ENCODE data around the gene MAPKAPK5. TPM values are rescaled to one million over a fixed set of nuclear protein-coding genes. Genes with fewer than 3 reads are reported as not detected.
"Not testable (repeated sequence)": the region's sequence is repeated elsewhere in the genome, so short reads cannot be mapped to it uniquely, and the experiment has no call there.

Gene MAPKAPK5
- polyA plus RNA-seq, 2 donors = 10.2 to 18.2 TPM

- 73% methylated on average over 2 of the region's 2 CpGs for WGBS, 2 donors
- H3K9me3 ChIP-seq (ENCODE audit: control insufficient read depth in 2 of 2, insufficient read depth in 1 of 2, low read depth in 1 of 2, low read length in 1 of 2) = no peaks in the 10 kb centered on the region
- H3K27me3 ChIP-seq (ENCODE audit: control insufficient read depth in 1 of 2, insufficient read depth in 2 of 2, low read length in 2 of 2) = no peaks in the 10 kb centered on the region
- H3K4me1 ChIP-seq (ENCODE audit: control insufficient read depth in 2 of 2, insufficient read depth in 2 of 2, low read length in 1 of 2) = no peaks in the 10 kb centered on the region
- H3K4me3 ChIP-seq (ENCODE audit: low read depth in 1 of 2, low read length in 2 of 2) = no peak overlapping the region
- H3K36me3 ChIP-seq (ENCODE audit: control insufficient read depth in 2 of 2, insufficient read depth in 2 of 2, low read length in 1 of 2) = no peaks in the 10 kb centered on the region
- no peak overlapping the region for H3K27ac ChIP-seq (ENCODE audit: low read depth in 2 of 2, low read length in 1 of 2)
Measured at GRCh38 chr12:111826992-111827391, 15.0 kb upstream of the MAPKAPK5 start.

- Histone ChIP-seq H3K9me3 (ENCODE audit: control insufficient read depth in 2 of 2, insufficient read depth in 1 of 2, low read depth in 1 of 2, low read length in 1 of 2) (no peaks in the 10 kb centered on the region), H3K4me3 (ENCODE audit: low read depth in 1 of 2, low read length in 2 of 2) (no peak overlapping the region), H3K27me3 (ENCODE audit: control insufficient read depth in 1 of 2, insufficient read depth in 2 of 2, low read length in 2 of 2) (no peaks in the 10 kb centered on the region), H3K36me3 (ENCODE audit: control insufficient read depth in 2 of 2, insufficient read depth in 2 of 2, low read length in 1 of 2) (no peaks in the 10 kb centered on the region), H3K4me1 (ENCODE audit: control insufficient read depth in 2 of 2, insufficient read depth in 2 of 2, low read length in 1 of 2) (no peaks in the 10 kb centered on the region), H3K27ac (ENCODE audit: low read depth in 2 of 2, low read length in 1 of 2) (no peak overlapping the region)
- 72 to 74% methylated on average over 4 of the region's 4 CpGs for WGBS, 2 donors
Measured at GRCh38 chr12:111827907-111828306, 14.1 kb upstream of the MAPKAPK5 start.

GRCh38 chr12:111828338-111828979 is 13.6 kb upstream of the MAPKAPK5 start:
- WGBS, 2 donors = 84 to 87% methylated on average over 8 of the region's 8 CpGs
- H3K4me3 ChIP-seq (ENCODE audit: low read depth in 1 of 2, low read length in 2 of 2) = no peak overlapping the region
- no peaks in the 10 kb centered on the region for H3K36me3 ChIP-seq (ENCODE audit: control insufficient read depth in 2 of 2, insufficient read depth in 2 of 2, low read length in 1 of 2)
- H3K27me3 ChIP-seq (ENCODE audit: control insufficient read depth in 1 of 2, insufficient read depth in 2 of 2, low read length in 2 of 2) = no peaks in the 10 kb centered on the region
- H3K9me3 ChIP-seq (ENCODE audit: control insufficient read depth in 2 of 2, insufficient read depth in 1 of 2, low read depth in 1 of 2, low read length in 1 of 2) = no peaks in the 10 kb centered on the region
- no peak overlapping the region for H3K27ac ChIP-seq (ENCODE audit: low read depth in 2 of 2, low read length in 1 of 2)
- no peaks in the 10 kb centered on the region for H3K4me1 ChIP-seq (ENCODE audit: control insufficient read depth in 2 of 2, insufficient read depth in 2 of 2, low read length in 1 of 2)

GRCh38 chr12:111829635-111830034 is 12.4 kb upstream of the MAPKAPK5 start:
- H3K9me3 ChIP-seq (ENCODE audit: control insufficient read depth in 2 of 2, insufficient read depth in 1 of 2, low read depth in 1 of 2, low read length in 1 of 2); H3K27ac ChIP-seq (ENCODE audit: low read depth in 2 of 2, low read length in 1 of 2); H3K4me1 ChIP-seq (ENCODE audit: control insufficient read depth in 2 of 2, insufficient read depth in 2 of 2, low read length in 1 of 2); H3K27me3 ChIP-seq (ENCODE audit: control insufficient read depth in 1 of 2, insufficient read depth in 2 of 2, low read length in 2 of 2); H3K36me3 ChIP-seq (ENCODE audit: control insufficient read depth in 2 of 2, insufficient read depth in 2 of 2, low read length in 1 of 2); H3K4me3 ChIP-seq (ENCODE audit: low read depth in 1 of 2, low read length in 2 of 2): not testable (repeated sequence)
- WGBS, 2 donors = 83 to 89% methylated on average over 3 of the region's 3 CpGs

- H3K36me3 ChIP-seq (ENCODE audit: control insufficient read depth in 2 of 2, insufficient read depth in 2 of 2, low read length in 1 of 2); H3K27ac ChIP-seq (ENCODE audit: low read depth in 2 of 2, low read length in 1 of 2); H3K27me3 ChIP-seq (ENCODE audit: control insufficient read depth in 1 of 2, insufficient read depth in 2 of 2, low read length in 2 of 2); H3K9me3 ChIP-seq (ENCODE audit: control insufficient read depth in 2 of 2, insufficient read depth in 1 of 2, low read depth in 1 of 2, low read length in 1 of 2); H3K4me1 ChIP-seq (ENCODE audit: control insufficient read depth in 2 of 2, insufficient read depth in 2 of 2, low read length in 1 of 2); H3K4me3 ChIP-seq (ENCODE audit: low read depth in 1 of 2, low read length in 2 of 2): not testable (repeated sequence)
- 72% methylated on average over 22 of the region's 22 CpGs for WGBS, 2 donors
Measured at GRCh38 chr12:111834740-111835386, 7.2 kb upstream of the MAPKAPK5 start.

GRCh38 chr12:111835531-111836181 is 6.4 kb upstream of the MAPKAPK5 start:
- not testable (repeated sequence) for H3K4me3 ChIP-seq (ENCODE audit: low read depth in 1 of 2, low read length in 2 of 2); H3K9me3 ChIP-seq (ENCODE audit: control insufficient read depth in 2 of 2, insufficient read depth in 1 of 2, low read depth in 1 of 2, low read length in 1 of 2); H3K27me3 ChIP-seq (ENCODE audit: control insufficient read depth in 1 of 2, insufficient read depth in 2 of 2, low read length in 2 of 2); H3K36me3 ChIP-seq (ENCODE audit: control insufficient read depth in 2 of 2, insufficient read depth in 2 of 2, low read length in 1 of 2); H3K4me1 ChIP-seq (ENCODE audit: control insufficient read depth in 2 of 2, insufficient read depth in 2 of 2, low read length in 1 of 2); H3K27ac ChIP-seq (ENCODE audit: low read depth in 2 of 2, low read length in 1 of 2)
- 95 to 96% methylated on average over 28 of the region's 28 CpGs for WGBS, 2 donors

- no peak overlapping the region for H3K4me3 ChIP-seq (ENCODE audit: low read depth in 1 of 2, low read length in 2 of 2)
- no peak overlapping the region for H3K27ac ChIP-seq (ENCODE audit: low read depth in 2 of 2, low read length in 1 of 2)
- 91 to 93% methylated on average over 3 of the region's 3 CpGs for WGBS, 2 donors
- H3K36me3 ChIP-seq (ENCODE audit: control insufficient read depth in 2 of 2, insufficient read depth in 2 of 2, low read length in 1 of 2) = peaks cover 2 to 3% of the 10 kb centered on the region in 2 donors
- peaks cover 0 to 5% of the 10 kb centered on the region in 2 donors for H3K4me1 ChIP-seq (ENCODE audit: control insufficient read depth in 2 of 2, insufficient read depth in 2 of 2, low read length in 1 of 2)
- H3K9me3 ChIP-seq (ENCODE audit: control insufficient read depth in 2 of 2, insufficient read depth in 1 of 2, low read depth in 1 of 2, low read length in 1 of 2) = no peaks in the 10 kb centered on the region
- H3K27me3 ChIP-seq (ENCODE audit: control insufficient read depth in 1 of 2, insufficient read depth in 2 of 2, low read length in 2 of 2) = no peaks in the 10 kb centered on the region
Measured at GRCh38 chr12:111838353-111838752, 3.7 kb upstream of the MAPKAPK5 start.

- no peaks in the 10 kb centered on the region for H3K27me3 ChIP-seq (ENCODE audit: control insufficient read depth in 1 of 2, insufficient read depth in 2 of 2, low read length in 2 of 2)
- H3K9me3 ChIP-seq (ENCODE audit: control insufficient read depth in 2 of 2, insufficient read depth in 1 of 2, low read depth in 1 of 2, low read length in 1 of 2) = no peaks in the 10 kb centered on the region
- peaks cover 2 to 3% of the 10 kb centered on the region in 2 donors for H3K36me3 ChIP-seq (ENCODE audit: control insufficient read depth in 2 of 2, insufficient read depth in 2 of 2, low read length in 1 of 2)
- H3K4me3 ChIP-seq (ENCODE audit: low read depth in 1 of 2, low read length in 2 of 2) = peak overlapping the region; percentile 85 to 92
- peaks cover 0 to 7% of the 10 kb centered on the region in 2 donors for H3K4me1 ChIP-seq (ENCODE audit: control insufficient read depth in 2 of 2, insufficient read depth in 2 of 2, low read length in 1 of 2)
- 25 to 30% methylated on average over 11 of the region's 11 CpGs for WGBS, 2 donors
- H3K27ac ChIP-seq (ENCODE audit: low read depth in 2 of 2, low read length in 1 of 2) = no peak overlapping the region
Measured at GRCh38 chr12:111840807-111841206, 1.2 kb upstream of the MAPKAPK5 start.

GRCh38 chr12:111841236-111841749 is 735 bp upstream of the MAPKAPK5 start:
- Histone ChIP-seq H3K4me3 (ENCODE audit: low read depth in 1 of 2, low read length in 2 of 2) (peak overlapping the region; percentile 85 to 92), H3K4me1 (ENCODE audit: control insufficient read depth in 2 of 2, insufficient read depth in 2 of 2, low read length in 1 of 2) (peaks cover 0 to 7% of the 10 kb centered on the region in 2 donors), H3K9me3 (ENCODE audit: control insufficient read depth in 2 of 2, insufficient read depth in 1 of 2, low read depth in 1 of 2, low read length in 1 of 2) (no peaks in the 10 kb centered on the region), H3K27me3 (ENCODE audit: control insufficient read depth in 1 of 2, insufficient read depth in 2 of 2, low read length in 2 of 2) (no peaks in the 10 kb centered on the region), H3K27ac (ENCODE audit: low read depth in 2 of 2, low read length in 1 of 2) (peak overlapping the region; percentile 93 to 99), H3K36me3 (ENCODE audit: control insufficient read depth in 2 of 2, insufficient read depth in 2 of 2, low read length in 1 of 2) (peaks cover 2 to 3% of the 10 kb centered on the region in 2 donors)
- WGBS, 2 donors = 1% methylated on average over 13 of the region's 13 CpGs
